ENCODE results near the gene MED29. TPM values are rescaled to one million over a fixed set of nuclear protein-coding genes. Genes with fewer than 3 reads are reported as not detected.
A peak's percentile ranks its signal among the peaks of the same experiment; 100 is the strongest.

MED29 gene
- 32.0 TPM for total RNA-seq (2021; ENCODE audit: unreplicated experiment)
- 21.9 and 22.6 TPM in 2 replicates for polyA plus RNA-seq (2012)
- percentile 82 among the genes with signal in this experiment for Bru-seq, nascent RNA
- BruChase-seq, experiment 1, labeled RNA remaining after a 6-hour chase = percentile 92 among the genes with signal in this experiment
- percentile 90 among the genes with signal in this experiment for BruChase-seq, experiment 2, labeled RNA remaining after a 2-hour chase
- long read RNA-seq, transcript MED29-201 (4 exons, 3,653 nt) = major isoform, 17 of 32 reads
- long read RNA-seq, partial matches to known transcripts = 0 of 32 reads
- long read RNA-seq, other reads (novel, unspliced or antisense) = 15 of 32 reads

GRCh38 chr19:39390751-39391437 is at the start of gene MED29, which contains the start of gene PAF1:
Gene MED29 (plus strand): TSS chr19:39391378. CDS start chr19:39391423, 45 bp downstream.
Gene PAF1 (minus strand): TSS chr19:39391106. CDS start chr19:39390864, 242 bp downstream.
- Histone ChIP-seq H3K4me2 (ENCODE audit: low read length) (peak within 1 kb of the TSS; percentile 76), H3K36me3 (ENCODE audit: control insufficient read depth in 1 of 2, insufficient read depth in 2 of 2, low read length in 2 of 2) (peaks cover 20 to 34% of the 10 kb centered on the region in 2 experiments; a peak in 3 of 4 replicates), H3K4me1 (ENCODE audit: control insufficient read depth in 1 of 2, insufficient read depth in 2 of 2, low read length in 2 of 2) (peaks cover 14% of the 10 kb centered on the region in 2 experiments), H3K9me2 (ENCODE audit: insufficient read depth) (no peaks in the 10 kb centered on the region), H3K27me3 (ENCODE audit: insufficient read depth, low read length) (no peaks in the 10 kb centered on the region), H2AFZ (ENCODE audit: low read depth, low read length, poor library complexity, severe bottlenecking) (no peak within 1 kb of the TSS), H3K9me3 (ENCODE audit: control insufficient read depth in 1 of 2, insufficient read depth in 1 of 2, low read depth in 1 of 2, low read length in 2 of 2) (no peaks in the 10 kb centered on the region), H3K4me3 (replicated peaks in 1 of 2; ENCODE audit: low read depth in 1 of 2, low read length in 2 of 2) (peak within 1 kb of the TSS; percentile 91 to 100), H3K79me2 (ENCODE audit: insufficient read depth, low read length) (peaks cover 39% of the 10 kb centered on the region), H3K27ac (ENCODE audit: low read depth, low read length) (peak within 1 kb of the TSS; percentile 96), H4K20me1 (ENCODE audit: insufficient read depth) (no peaks in the 10 kb centered on the region), H3K9ac (ENCODE audit: low read length) (peak within 1 kb of the TSS; percentile 90)
- RAD21 ChIA-PET (ENCODE audit: low non-redundant PET in 1 of 2, low total read pairs in 2 of 2, uncharacterized antibody in 2 of 2, unreplicated experiment in 2 of 2) = interaction anchor here in 1 of 2 experiments (0.6 kb wide), 1 partner anchor 17 kb away, joined by 4 read pairs; no protein-coding TSS in a partner anchor
- intact Hi-C loops (cut with micrococcal nuclease) = loop anchor here (1.0 to 5.0 kb wide), 3 partner anchors 21 to 179 kb away; partner anchors contain the start of gene PLEKHG2
- TF ChIP-seq CTCF (IDR thresholded peaks at IDR 0.05 in 2 of 3, conservative IDR thresholded peaks at IDR 0.05 in 1 of 3; ENCODE audit: borderline replicate concordance in 1 of 3, insufficient read depth in 1 of 3, low read depth in 2 of 3, low read length in 2 of 3) (no peak), ZFX (IDR thresholded peaks at IDR 0.05) (0 out of 2 replicates have a peak, but pooled peaks have one; percentile 7), EGR1 (IDR thresholded peaks at IDR 0.05; ENCODE audit: low read depth) (0 out of 2 replicates have a peak, but pooled peaks have one; percentile 27), RAD21 (IDR thresholded peaks at IDR 0.05; ENCODE audit: low read depth) (no peak), YY1 (IDR thresholded peaks at IDR 0.05; ENCODE audit: extremely low read depth, insufficient replicate concordance, low read depth, low read length) (peak; percentile 89), POLR2AphosphoS5 (IDR thresholded peaks at IDR 0.05; ENCODE audit: low read depth, low read length) (peak; percentile 97), SP1 (IDR thresholded peaks at IDR 0.05; ENCODE audit: low read depth) (peak; percentile 98), MAX (IDR thresholded peaks at IDR 0.05) (no peak), POLR2A (IDR thresholded peaks at IDR 0.05; ENCODE audit: borderline replicate concordance, extremely low read depth, insufficient read depth, insufficient read length) (peak; percentile 97), TCF7L2 (IDR thresholded peaks at IDR 0.05; ENCODE audit: borderline replicate concordance, extremely low read depth, insufficient read depth, insufficient read length) (peak; percentile 10)
- no TSS peak for BruUV-seq (replicated peaks)
- POLR2A ChIA-PET = interaction anchor here (0.5 to 2.2 kb wide), 16 partner anchors 10 to 1449 kb away, joined by 3 to 39 read pairs (median 5); partner anchors contain the start of genes RPS16, SAMD4B, SUPT5H and ZFP36
- CTCF ChIA-PET = interaction anchor here (1.0 to 2.2 kb wide), 9 partner anchors 12 to 269 kb away, joined by 3 to 8 read pairs (median 3); partner anchors contain the start of genes PLEKHG2 and RPS16
- ATAC-seq (peak; percentile 94), DNase-seq (ENCODE audit: low read depth, low spot score) (peak; percentile 99)
